HEK293T (cell line): Measurements from ENCODE around the gene RAP1GDS1.

ENCODE experiments used
- BHLHE40 ChIP-seq: fragments of 450-650 bp; IDR thresholded peaks from 2 replicates; pipeline ENCODE4 v1.6.1; 2016; ENCODE audit warnings: mild to moderate bottlenecking, moderate library complexity, borderline replicate concordance
- CTBP1 ChIP-seq: fragments of 450-650 bp; IDR thresholded peaks from 2 replicates; pipeline ENCODE4 v1.6.1; 2016; ENCODE audit warnings: borderline replicate concordance
- ELF4 ChIP-seq: fragments of 450-650 bp; IDR thresholded peaks from 2 replicates; pipeline ENCODE4 v1.6.1; 2017; ENCODE audit warnings: antibody characterized with exemption
- FOXA1 ChIP-seq: fragments of 450-650 bp; IDR thresholded peaks from 2 replicates; pipeline ENCODE4 v1.6.1; 2016; ENCODE audit warnings: mild to moderate bottlenecking
- FOXK2 ChIP-seq: fragments of 450-650 bp; IDR thresholded peaks from 2 replicates; pipeline ENCODE4 v1.6.1; 2016; ENCODE audit warnings: mild to moderate bottlenecking
- FOXM1 ChIP-seq: fragments of 450-650 bp; IDR thresholded peaks from 2 replicates; pipeline ENCODE4 v1.6.1; 2017; ENCODE audit warnings: mild to moderate bottlenecking, borderline replicate concordance
- L3MBTL2 ChIP-seq: fragments of 450-650 bp; conservative IDR thresholded peaks from 2 replicates; pipeline ENCODE4 v1.6.1; 2016; ENCODE audit warnings: mild to moderate bottlenecking
- NFRKB ChIP-seq: fragments of 450-650 bp; IDR thresholded peaks from 2 replicates; pipeline ENCODE4 v1.6.1; 2016; ENCODE audit warnings: mild to moderate bottlenecking, moderate library complexity
- SP1 ChIP-seq: fragments of 450-650 bp; IDR thresholded peaks from 2 replicates; pipeline ENCODE4 v1.6.1; 2017
- SUZ12 ChIP-seq: fragments of 450-650 bp; IDR thresholded peaks from 2 replicates; pipeline ENCODE4 v1.6.1; 2016; ENCODE audit warnings: mild to moderate bottlenecking
- TARDBP ChIP-seq: fragments of 450-650 bp; IDR thresholded peaks from 2 replicates; pipeline ENCODE4 v1.6.1; 2016
- ZNF384 ChIP-seq: fragments of 450-650 bp; IDR thresholded peaks from 2 replicates; pipeline ENCODE4 v1.6.1; 2016
- TF ChIP-seq, protein P1 (sequence below): fragments of 450-650 bp; IDR thresholded peaks from 2 replicates; pipeline ENCODE4 v1.6.1; 2016

DNA sequence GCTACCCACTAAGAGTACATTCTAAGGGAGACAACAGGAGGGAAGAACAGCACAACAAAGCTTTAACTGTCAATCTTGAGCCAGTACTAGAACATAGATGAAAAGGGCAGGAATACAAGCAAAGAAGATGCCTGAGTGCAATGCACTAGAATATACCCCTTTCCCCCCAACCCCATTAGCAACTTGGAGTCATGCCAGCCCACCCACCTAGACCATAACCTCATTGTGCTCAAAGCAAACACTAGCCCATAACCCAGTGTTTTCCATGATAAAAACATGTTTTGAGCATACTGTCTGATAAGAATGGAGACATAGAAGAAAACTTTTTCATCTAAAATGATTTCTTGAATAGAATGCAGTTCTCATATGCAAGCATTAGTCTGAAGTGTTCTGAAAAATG lies 183.2 kb downstream of the RAP1GDS1 start:
- no peak for TF ChIP-seq ZNF384
- TF ChIP-seq ELF4 = no peak
- TF ChIP-seq L3MBTL2 = no peak
- TF ChIP-seq SP1 = no peak
- no peak for TF ChIP-seq FOXK2
- no peak for TF ChIP-seq TARDBP
- TF ChIP-seq FOXM1 = no peak
- TF ChIP-seq, protein P1, sequence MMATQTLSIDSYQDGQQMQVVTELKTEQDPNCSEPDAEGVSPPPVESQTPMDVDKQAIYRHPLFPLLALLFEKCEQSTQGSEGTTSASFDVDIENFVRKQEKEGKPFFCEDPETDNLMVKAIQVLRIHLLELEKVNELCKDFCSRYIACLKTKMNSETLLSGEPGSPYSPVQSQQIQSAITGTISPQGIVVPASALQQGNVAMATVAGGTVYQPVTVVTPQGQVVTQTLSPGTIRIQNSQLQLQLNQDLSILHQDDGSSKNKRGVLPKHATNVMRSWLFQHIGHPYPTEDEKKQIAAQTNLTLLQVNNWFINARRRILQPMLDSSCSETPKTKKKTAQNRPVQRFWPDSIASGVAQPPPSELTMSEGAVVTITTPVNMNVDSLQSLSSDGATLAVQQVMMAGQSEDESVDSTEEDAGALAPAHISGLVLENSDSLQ = no peak
- TF ChIP-seq NFRKB = no peak
- no peak for TF ChIP-seq FOXA1
- no peak for TF ChIP-seq CTBP1
- no peak for TF ChIP-seq BHLHE40
- no peak for TF ChIP-seq SUZ12
